GM19372 (cell line): Measurements from ENCODE around the gene CELSR3.
A peak's percentile ranks its signal among the peaks of the same experiment; 100 is the strongest.

Experiments
- ATAC-seq: cut with Tn5 transposase; IDR thresholded peaks from one replicate; pipeline ENCODE4 v1.9.1; 2021; ENCODE audit warnings: mild to moderate bottlenecking, low read depth, moderate library complexity; ENCODE audit not compliant: unreplicated experiment

The CELSR3 gene

DNA sequence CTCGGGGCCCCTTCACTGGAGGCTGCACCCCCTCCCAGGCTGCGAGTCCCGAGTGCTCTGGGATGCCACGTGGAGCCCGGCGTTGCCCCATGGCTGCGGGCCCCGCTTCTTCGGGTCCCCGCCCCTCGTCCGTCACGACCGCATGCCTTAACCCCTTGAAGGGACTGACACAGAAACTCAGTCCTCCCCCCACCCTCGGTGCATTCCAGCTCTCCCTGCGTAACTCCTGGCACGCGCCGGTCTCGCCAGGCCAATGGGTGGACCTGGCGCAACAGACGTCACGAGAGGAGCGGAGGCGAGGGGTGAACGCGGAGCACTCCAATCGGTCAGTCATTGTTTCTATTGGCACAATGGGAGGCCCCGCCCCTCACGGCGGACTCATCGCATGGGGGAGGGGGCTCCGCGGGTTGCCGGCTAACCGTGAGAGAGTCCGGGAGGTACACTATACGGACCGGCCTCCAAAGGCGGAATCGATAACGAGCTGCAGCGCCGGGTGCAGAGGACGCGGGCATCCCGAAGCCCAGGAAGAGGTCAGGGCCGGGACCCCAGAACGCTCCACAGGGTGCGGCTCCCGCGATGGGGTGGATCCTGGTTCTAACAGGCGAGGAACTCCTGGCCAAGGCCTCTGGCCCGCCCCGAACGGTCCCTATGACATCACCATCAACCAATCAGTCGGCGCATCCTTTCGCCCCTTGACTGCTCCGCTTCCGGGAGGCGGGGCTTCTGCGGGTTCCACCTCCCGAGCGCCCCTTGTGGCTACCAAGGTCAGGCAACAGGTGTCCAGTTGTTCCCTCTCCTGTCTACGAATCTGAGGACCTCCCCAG, 1.0 kb upstream of the CELSR3 start:
- peak; percentile 89 for ATAC-seq

DNA sequence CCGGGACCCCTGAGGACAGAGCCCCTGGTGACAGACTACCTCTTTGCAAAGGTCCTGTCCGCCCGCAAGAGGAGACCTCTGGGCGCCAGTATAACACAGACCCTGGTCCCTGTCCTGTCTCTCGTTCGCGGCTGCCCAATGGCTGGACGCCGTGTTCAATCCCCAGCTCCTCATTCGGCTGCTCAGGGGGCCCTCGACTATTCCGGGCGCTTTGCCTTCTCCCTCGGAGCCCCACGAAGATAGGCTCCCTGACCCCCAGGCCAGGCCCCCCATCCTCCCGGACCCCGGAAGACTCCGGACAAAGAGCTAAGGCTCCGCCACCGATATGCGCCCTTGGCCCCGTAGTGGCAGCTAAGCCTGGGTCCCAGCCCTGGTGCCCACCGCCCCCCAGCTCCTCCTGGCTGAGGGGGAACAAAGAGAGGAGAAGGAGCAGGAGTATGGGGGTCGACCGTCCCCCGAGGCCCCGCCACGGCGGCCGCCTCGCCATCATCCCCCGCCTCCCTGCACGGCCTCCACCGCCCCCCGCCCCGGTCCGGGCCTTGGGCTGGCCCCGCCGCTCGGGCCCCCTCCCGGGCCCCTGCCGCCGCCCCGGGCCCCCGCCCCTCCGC, 437 bp downstream of the CELSR3 start:
- no peak for ATAC-seq

DNA sequence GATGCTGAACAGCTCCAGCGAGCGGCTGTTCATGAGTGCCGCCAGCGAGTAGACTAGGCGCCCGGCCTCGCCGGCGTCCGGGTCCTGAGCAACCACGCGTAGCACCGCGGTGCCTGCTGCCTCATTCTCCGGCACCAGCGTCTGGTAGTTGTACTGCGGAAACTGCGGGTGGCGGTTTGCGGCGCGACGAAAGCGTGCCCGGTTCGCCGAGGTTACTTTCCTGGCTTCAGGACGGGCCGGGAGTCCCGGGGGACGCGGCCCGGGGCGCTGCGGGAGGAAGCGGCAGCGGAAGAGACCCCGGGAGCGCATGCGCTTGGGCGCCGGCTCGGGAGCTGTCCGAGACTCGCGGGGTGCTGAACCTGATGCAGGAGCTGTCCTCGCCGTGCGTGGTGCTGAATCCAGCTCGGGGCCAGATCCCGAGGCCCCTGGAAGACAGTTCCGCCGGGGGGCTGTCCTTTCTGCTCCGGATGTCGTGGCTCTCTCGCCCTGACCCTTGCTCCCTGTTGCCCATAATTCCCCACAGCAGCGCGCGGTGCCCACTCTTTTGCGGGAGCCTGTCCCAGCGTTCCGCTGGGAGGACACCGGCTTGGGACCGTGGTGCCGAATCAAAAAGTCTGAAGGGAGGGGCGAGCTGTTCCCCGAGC, 1.1 kb downstream of the CELSR3 start:
- no peak for ATAC-seq

DNA sequence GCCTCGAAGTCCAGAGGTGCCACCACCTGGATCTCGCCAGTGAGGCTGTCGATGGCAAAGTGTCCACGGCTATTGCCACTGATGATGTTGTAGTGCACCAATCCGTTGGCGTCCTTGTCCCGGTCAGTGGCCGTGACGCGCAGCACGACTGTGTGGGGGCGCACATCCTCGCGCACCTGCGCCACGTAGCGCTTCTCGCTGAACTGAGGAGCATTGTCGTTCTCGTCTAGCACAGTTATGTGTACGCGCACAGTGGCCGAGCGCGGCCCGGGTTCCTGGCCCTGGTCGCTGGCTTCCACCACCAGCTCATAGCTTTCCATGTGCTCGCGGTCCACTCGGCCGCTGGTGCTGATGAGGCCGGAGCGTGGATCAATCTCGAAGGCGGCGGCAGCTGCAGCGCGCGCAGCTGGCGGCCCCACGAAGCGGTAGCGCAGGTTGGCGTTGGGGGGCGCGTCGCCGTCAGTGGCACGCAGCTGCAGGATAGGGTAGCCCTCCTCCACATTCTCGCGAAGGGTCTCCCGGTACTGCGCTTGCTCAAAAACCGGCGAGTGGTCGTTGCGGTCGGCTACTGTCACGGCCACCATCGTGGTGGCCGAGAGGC, 1.8 kb downstream of the CELSR3 start:
- ATAC-seq: no peak

DNA sequence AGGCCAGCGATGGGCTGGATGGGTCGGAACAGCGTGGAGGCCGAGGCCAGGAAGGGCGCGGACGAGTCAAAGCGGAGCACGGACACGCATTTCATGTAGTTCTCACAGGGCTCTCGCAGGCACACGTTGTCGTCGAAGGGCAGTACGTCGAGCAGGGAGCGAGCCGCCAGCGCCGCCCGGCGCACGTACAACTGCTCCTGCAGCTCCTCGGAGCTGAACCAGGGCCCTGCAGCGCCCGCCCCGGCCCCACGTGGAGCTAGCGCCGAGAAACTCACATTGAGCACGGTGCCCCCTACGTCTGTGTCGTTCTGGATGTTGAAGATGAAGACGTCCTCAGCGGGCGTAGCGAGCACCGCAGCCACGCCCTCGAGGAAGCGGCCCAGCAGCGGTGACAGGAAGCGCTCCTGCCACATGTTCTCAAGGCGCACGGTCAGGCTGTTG, 5.8 kb downstream of the CELSR3 start:
- ATAC-seq: peak; percentile 10

DNA sequence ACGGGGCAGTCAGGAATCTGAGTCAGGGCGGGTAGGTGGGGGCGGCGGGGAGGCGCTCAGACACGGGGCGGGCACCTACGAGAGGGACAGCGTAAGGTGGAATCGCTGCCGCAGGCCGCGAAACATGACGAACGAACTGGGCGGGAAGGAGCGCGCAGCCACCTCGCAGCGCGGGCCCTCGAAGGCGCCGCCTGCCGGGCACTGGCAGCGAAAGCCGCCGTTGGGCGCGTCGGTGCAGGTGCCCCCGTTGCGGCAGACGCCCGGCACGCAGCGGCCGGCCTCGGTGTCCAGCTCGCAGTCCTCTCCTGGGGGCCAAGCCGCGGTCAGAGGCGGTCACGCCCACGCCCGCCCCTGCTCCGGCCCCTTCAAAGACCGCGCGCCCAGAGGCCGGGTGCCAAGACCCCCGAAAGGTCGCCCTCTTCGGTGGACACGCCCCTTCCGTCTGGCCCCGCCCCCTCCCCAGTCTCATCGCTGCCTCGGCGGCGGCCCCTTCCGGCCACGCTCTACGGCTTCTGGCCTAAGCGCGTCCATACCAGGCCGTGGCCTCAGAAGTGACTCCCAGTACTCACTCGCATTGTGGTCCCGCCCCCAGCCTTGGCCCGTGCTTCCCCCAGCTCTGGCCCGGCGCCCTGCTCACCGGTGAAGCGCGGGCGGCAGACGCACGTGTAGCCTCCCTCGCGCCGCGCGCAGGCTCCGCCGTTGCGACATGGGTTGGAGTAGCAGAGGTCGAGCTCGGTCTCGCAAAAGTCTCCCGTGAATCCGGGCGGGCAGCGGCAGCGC, 6.4 kb downstream of the CELSR3 start:
- ATAC-seq: peak; percentile 68

DNA sequence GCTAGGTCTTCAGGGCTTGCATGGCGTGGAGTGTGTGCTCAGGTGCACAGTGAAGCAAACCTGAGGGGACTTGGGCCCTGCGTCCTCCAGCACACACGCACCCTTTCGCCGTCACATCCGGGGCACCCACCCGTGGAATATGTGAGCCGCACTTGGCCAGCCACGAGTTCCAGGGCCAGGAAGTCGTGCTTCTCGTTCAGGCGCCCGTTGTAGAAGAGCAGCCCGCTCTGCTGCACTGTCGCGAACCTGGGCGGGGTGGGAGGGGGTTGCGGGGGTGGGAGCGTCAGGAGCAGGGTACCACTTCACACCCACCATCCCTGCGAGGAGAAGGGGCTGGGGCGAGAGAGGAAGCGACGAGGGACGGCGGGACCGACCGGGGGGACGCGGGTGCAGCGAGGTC, 7.1 kb downstream of the CELSR3 start:
- no peak for ATAC-seq

DNA sequence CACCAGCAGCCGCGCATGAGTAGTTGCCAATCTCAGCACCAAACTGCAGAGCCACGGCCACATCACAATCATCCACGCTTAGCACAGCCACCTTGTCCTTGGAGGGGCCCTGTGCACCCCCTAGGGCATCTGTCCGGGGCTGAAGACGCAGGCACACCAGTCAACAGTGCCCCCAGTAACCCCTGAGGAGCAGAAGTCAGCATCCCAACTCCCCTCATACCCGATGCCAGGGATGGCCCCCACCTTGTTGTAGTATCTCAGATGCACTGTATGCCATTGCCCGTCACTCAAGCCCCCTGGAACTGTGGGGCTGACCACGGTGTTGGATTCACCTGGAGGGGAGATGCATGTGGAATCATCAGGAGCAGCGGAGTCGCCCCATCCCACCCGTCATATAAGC, 7.6 kb downstream of the CELSR3 start:
- ATAC-seq: no peak

DNA sequence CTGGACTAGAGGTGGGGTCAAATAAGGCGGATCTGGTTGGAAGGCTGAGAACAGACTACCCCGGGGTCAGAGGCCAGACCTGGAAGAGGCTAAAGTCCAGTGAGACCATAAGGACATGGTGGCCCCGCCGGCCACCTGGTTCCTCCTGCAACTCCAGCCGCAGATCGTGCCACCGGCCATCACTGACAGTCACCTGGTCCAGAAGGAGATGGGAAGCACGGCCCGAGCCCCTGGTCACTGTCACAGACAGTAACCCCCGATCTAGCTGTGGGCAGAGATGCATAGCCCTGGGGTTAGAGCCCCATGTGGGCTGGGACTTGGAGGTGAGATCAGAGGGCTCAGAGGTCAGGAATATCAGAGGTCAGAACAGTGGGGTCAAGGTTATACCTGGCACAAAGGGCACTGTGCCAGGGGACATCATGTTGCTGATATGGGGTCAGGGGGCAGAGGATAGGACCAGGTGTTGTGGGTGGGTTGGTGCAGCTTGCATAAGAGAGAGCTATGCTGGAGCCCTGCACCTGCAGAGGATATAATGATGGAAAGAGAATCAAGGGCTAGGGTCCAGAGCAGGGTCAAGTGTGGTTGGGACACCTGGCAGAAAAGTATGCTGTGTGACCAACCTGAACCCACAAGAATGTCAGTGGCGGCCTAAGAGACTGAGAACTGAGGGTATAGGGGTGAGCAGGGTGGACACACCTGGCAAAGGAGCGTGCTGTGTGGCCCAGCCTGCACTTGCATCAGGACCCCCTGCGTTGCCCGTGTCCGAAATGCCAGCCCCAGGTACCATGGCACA, 9.6 kb downstream of the CELSR3 start:
- no peak for ATAC-seq

DNA sequence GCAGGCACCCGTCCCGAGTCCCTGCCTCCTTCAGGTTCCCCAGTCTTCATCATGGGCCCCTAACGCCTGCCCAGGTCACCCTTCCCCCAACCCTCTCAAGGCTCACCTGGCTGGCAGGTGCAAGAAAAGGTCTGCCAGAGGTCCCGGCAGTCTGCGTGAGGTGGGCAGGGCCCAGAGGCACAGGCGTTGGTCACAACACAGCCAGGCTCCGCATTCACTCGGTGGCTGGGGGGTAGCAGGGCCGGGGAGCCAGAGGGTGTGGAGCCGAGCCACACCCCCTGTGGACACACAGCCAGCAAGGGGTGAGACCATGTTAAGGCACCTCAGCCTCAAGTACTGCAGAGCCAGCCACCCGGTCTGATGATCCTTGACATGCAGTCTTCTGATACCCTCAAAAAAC, 10.9 kb downstream of the CELSR3 start:
- ATAC-seq: no peak

DNA sequence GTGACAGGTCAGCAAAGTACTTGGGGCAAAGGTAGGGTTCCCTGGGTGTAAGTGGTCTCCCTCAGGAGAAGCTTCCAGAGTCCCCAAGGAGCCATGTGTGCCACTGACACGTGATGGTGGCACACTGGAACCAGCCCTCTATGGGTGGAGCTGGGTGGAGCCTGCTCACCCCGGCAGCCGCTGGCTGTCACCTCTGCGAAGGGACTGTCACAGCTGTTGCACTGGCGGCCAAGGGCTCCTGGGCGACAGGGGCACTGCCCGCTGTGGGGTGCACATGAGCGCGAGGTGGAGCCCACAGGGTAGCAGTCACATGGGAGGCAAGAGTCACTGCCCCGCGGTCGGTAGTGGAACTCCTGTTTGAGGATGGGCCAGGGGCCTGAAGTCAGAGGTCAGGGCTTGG, 12.0 kb downstream of the CELSR3 start:
- ATAC-seq: no peak

DNA sequence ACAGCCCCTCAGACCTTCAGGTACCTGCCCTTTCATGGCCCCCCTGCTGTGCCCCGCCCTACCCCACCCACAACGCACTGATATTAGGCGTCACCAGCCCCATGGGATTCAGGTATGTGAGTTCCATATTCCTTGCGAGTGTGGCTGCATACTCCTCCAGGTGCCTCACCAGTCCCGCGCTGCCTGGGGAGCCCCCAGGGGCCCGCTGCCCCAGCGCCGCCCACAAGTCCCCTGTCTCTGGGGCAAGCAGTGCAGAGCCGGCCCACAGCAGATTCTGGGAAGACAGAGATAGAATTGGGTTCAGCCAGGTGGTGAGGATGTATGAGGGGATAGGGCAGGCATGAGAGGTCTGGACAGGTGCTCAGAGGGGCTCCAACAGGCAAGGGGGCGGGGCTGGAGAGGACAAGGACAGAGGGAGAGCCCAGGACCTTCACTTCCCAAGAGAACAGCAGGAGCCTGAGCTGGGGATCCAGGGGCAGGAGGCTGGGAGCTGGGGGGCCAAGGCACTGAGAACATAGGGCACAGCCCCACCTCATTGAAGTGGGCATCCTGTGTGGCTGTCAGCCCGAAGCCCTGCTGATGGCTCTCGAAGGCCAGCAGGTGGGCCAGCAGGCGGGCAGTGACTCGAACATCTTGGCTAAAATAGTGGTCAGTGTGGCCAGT, 14.4 kb downstream of the CELSR3 start:
- ATAC-seq: no peak

DNA sequence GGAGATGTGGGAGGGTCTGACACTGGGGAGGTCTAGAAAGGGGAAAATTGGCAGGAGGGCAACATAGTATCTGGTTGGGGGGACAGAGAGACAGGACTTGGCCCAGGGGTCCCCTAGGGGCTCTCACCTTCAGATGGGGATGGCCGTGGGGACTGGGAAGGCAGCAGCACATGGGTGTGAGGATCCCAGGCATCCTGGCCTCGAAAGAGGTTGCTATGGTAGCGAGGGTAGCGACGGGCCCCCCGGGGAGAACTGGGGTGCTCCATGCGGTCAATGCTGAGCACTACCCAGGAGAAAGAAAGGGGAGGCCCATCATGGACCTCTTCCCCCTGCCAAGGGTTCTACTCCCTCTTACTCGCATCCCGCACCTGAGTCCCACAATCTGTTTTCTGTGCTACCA, 15.0 kb downstream of the CELSR3 start:
- no peak for ATAC-seq

DNA sequence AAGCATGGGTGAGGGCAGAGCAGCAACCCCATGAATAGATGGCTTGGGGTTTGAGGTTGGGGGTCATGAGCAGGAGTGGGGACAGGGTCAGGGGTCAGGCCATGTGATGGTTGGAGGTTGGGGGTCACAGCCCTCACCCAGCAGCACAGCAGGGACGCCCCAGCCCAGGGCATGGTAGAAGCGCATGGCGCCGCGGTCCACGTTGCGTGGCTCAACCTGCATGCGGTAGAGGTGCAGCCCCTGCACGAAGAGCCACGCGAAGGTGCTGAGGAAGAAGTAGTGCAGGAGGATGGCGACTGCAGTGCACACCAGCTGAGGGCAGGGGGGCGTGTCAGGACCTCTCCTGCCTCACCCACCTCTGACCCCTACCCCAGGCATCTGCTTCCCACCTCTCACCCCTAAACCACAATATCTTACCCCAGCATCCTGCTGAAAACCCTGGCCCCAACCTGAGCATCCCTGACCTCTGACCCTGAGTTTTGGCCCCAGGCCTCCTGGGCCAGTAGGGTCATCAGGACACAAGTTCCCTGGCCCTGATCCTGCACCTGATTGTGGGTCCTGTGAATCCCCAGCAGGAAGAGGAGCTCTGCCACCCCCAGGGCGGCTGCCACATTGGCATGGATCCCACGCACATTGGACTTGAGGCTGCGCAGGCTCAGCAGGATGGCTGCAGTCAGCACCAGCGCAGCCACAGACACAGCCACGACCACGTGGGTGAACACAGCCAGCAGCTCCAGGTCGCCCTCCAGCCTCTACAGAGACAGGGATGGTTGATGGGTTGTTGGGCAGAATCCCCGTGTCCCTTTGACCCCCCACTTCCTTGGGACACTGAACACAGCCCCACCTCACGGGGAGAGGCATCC, 17.6 kb downstream of the CELSR3 start:
- no peak for ATAC-seq

DNA sequence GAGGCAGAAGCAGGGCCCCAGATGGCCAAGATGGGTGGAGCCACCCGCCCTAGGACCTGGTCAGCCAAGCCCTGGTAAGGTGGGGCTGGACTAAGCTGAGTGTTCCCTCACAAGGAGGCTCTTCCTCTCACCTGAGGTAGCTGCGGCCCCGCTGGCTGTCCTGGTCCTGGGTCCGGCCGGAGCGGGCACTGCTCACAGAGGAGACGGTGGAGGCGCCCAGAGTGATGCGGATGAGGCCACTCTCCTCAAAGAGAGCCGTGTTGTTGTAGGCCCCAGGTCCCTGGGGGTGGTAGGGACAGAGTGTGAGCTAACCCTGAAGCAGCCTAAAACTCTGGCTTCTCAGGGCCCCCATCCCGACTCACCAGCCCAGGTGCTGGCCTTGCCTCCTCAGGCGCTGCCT, 20.1 kb downstream of the CELSR3 start:
- ATAC-seq: no peak

DNA sequence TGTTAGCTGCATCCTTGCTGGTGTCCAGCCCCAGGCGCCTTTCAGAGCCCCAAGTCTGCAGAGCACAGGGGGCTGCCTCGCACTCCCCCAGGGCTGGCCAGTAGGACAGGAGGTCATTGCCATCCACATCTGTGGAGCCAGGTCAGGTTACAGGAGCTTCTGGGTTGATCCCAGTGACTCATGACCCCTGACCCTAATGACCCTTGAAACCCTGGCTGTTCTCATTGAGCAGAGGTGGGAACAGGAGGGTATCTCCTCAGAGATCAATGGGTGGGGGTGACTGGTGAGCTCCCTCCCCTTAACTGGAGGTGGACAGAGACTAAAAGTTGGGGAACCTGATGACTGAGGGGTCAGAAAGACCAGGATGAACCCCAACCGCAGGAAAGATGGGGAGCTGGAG, 21.3 kb downstream of the CELSR3 start:
- ATAC-seq: no peak

DNA sequence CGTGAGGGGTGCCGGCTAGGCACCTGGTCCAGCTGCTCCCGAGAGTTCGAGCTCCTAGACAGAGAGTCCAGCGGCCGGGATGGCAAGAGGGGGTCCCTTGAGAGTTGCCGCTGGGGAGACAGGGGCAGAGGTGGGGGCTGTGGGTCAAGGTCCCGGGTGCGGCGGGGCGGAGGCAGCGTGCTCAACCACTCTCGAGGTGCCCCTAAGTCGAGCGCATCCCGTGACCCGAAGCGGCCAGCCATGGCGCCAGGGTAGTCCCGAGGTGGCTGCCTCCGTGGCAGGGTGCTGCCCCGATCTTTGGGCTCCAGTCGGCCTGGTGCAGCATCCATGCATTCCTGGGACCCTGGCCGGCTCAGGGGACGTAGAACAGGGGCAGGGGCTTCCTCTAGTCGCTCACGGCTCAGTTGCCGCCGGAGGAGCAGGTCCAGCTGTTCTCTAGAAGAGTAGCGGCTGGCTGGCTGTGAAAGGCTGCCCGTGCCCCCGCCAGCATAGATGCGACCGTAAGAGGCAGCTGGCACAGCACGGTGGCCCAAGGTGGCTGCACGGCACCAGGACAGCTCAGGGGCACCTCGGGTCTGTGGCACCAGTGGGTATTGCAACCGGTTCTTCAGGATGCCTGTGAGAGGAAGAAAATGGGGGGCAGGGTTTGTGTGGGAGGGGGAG, 22.6 kb downstream of the CELSR3 start:
- ATAC-seq: no peak

DNA sequence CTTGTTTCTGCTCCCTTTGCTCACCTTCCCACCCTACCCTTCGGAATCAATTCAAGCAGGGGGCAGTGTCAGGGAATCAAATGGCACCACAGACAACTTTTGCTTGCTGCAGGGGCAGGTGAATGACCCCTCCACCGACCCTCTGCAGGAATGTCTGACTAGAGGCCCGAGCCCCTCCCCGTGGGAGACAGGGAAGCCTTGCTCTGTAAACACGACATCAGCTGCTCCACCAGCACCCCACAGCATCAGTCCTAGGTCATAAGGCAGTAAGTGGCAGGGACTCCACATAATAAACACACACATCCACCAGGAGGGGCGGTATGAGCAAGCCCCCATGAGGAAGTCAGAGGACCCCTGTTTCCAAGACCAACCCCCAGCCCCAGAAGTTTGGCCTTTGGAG, 25.4 kb downstream of the CELSR3 start:
- no peak for ATAC-seq
